GM12865 (cell line): ENCODE results near the gene MYO7B.

Source experiments
- DNase-seq: peaks from one replicate; pipeline ENCODE4 v3.0.0; 2010; ENCODE audit warnings: low read depth
- H3K4me3 ChIP-seq: 2 replicates; pipeline ENCODE4 v1.5.1; 2011; ENCODE audit warnings: mild to moderate bottlenecking, low read depth, low read length, control low read depth
- TF ChIP-seq, protein P1 (sequence below): IDR thresholded peaks from 2 replicates; pipeline ENCODE4 v1.5.1; 2011; ENCODE audit warnings: low read length, control low read depth, low read depth, inconsistent platforms; ENCODE audit not compliant: insufficient read depth; ENCODE audit errors: missing control alignments

The MYO7B gene

DNA sequence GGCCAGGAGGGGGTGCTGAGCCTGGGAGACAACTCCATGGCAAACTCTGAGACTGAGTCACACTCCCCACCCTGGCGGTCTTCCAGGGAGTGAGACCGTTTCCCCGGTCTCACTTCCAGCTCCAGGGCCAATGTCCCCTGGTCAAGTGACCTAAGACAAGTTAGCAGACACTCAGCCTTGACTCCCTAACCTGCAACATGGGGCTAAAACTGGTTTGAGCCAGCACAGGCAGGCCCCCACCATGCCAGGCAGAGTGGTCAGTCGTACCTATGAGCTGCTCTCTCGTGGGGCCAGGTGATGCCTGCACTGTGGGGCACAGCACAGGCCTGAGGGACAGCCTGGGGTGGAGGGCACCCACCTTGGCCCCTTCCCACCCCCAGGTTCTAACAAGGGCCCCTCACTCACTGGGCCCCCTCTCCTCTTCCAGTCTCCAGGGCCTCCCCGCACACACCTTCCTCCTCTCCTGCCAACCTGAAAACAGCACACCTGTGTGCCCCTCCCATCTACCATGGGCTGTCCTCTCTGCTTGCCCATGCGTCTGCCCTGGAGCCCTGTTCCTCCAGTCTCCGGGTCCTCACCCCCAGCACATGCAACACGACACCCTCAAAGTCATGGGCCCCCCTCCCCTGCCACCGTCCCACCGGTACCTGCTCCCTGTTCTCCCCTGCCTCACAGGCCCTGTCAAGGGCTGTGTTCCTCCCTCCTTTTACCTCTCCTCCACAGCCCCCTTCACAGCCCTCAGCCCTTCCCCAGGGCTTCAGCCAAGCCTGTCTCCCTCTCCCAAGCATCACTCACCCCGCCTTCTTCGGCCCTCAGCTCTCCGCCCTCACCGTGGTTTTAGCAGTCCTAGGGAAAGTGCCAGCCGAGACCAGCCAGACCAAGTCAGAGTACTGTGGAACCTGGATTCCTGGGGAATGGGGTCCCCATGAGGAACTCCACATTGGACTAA is 112.0 kb downstream of the MYO7B start:
- no peak overlapping the region for H3K4me3 ChIP-seq
- DNase-seq: no peak
- TF ChIP-seq, protein P1, sequence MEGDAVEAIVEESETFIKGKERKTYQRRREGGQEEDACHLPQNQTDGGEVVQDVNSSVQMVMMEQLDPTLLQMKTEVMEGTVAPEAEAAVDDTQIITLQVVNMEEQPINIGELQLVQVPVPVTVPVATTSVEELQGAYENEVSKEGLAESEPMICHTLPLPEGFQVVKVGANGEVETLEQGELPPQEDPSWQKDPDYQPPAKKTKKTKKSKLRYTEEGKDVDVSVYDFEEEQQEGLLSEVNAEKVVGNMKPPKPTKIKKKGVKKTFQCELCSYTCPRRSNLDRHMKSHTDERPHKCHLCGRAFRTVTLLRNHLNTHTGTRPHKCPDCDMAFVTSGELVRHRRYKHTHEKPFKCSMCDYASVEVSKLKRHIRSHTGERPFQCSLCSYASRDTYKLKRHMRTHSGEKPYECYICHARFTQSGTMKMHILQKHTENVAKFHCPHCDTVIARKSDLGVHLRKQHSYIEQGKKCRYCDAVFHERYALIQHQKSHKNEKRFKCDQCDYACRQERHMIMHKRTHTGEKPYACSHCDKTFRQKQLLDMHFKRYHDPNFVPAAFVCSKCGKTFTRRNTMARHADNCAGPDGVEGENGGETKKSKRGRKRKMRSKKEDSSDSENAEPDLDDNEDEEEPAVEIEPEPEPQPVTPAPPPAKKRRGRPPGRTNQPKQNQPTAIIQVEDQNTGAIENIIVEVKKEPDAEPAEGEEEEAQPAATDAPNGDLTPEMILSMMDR: no peak

DNA sequence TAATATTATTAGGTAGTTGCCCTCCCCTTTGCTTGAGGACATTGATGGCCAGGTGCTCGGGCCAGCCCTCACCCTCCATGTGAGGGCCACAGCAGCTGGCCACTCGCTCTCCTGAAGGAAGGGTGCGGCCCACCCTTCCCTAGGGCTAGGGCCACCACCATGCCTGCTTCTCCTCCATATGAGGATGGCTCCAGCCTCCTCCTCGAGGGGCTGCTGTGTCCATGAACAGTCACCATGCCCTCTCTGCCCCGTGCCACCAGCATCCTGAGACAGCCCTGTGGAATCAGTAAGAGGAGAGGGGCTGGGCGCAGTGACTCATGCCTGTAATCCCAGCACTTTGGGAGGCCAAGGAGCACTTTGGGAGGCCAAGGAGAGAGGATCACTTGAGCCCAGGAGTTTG is 112.8 kb downstream of the MYO7B start:
- H3K4me3 ChIP-seq: no peak overlapping the region
- no peak for DNase-seq
- TF ChIP-seq, protein P1: no peak

DNA sequence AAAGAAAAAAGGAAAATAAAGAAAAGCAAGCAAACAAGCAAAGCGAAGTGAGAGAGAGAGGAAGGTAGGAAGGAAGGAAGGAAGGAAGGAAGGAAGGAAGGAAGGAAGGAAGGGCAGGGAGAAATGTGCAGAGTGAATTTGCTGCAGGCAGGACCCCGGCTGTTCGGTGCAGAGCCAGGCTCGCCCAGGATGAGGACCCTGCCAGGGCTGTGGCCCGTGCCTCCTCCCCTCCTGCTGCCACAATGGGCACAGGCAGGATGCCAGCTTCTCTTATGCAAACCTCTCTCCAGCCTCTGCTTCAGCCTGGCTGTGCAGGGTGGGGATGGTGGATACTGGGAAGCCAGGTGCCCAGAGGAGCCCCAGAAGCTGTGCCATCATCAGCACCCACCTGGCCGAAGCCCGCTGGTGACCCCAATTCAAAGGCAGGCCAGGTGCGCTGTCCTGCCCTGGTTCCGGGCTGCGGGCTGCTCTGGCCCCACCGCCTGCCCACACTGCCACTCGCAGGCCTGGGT is 113.7 kb downstream of the MYO7B start:
- DNase-seq: no peak
- TF ChIP-seq, protein P1: no peak
- H3K4me3 ChIP-seq: no peak overlapping the region

DNA sequence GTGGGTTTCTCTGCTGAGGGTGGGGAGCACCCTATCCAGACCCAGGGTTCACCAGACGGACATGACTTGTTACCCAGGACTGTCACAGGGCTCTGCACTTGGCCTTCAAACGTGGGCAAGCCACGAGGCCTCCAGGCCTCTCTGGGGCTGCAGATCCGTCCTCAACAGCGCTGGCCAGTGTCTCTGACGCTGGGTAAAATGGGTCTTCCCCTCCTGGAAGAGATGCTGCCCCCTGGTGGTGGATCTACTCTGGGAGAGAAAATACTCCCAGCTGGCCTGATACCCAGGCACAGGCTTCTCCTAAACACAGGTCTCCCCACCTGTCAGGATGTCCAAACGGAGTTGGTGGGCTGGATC is 114.2 kb downstream of the MYO7B start:
- no peak overlapping the region for H3K4me3 ChIP-seq
- DNase-seq: peak; percentile 82
- TF ChIP-seq, protein P1: peak; percentile 85

DNA sequence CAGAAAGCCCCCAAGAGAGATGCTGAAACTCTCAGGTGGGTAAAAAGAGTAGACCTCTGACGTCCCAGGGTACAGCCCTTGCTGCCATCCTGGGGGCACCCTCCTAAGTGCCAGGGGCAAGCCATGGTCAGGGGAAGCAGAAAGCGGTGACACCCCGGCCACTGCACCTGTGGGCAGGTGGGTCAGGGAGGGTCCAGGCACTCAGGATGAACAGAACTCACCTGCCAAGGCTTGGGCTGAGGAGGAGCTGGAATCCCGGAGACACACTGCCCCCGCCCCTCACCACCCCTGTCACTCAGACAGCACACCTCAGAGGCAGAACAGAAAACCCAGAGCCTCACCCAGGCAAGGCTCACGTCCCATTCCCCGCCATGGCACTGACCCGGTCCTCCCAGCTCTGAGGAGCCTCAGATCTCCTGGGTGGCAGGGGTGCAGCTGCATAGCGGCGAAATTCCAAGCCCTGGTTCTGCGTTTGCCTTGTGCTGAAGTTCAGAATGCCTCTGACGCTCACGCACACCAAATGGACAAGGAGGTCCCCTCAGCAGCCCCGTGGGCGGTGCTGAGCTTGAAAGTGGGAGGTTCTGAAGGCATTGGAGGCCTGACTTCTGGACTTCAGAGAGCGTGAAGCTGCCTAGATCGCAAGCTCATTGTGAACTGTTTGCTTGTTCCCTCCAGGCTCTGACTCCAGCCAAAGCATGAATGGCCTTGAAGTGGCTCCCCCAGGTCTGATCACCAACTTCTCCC is 114.7 kb downstream of the MYO7B start:
- DNase-seq: no peak
- TF ChIP-seq, protein P1: no peak
- H3K4me3 ChIP-seq: no peak overlapping the region

DNA sequence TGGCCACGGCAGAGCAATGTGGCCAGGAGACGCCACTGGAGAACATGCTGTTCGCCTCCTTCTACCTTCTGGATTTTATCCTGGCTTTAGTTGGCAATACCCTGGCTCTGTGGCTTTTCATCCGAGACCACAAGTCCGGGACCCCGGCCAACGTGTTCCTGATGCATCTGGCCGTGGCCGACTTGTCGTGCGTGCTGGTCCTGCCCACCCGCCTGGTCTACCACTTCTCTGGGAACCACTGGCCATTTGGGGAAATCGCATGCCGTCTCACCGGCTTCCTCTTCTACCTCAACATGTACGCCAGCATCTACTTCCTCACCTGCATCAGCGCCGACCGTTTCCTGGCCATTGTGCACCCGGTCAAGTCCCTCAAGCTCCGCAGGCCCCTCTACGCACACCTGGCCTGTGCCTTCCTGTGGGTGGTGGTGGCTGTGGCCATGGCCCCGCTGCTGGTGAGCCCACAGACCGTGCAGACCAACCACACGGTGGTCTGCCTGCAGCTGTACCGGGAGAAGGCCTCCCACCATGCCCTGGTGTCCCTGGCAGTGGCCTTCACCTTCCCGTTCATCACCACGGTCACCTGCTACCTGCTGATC is 115.4 kb downstream of the MYO7B start:
- no peak overlapping the region for H3K4me3 ChIP-seq
- no peak for DNase-seq
- TF ChIP-seq, protein P1: no peak
